MM.1S (cell line): Measurements from ENCODE around the gene OR52I2.

Experiments used
- DNase-seq: peaks from one replicate; pipeline ENCODE4 v3.0.0-alpha.2; 2015
- H2AFZ ChIP-seq: fragments of 300-600 bp; sonication (generic); 2 replicates; pipeline ENCODE4 v1.6.0; 2016; ENCODE audit warnings: antibody characterized with exemption, low read length
- H3F3A ChIP-seq: fragments of 300-600 bp; sonication (generic); 2 replicates; pipeline ENCODE4 v1.6.1; 2016; ENCODE audit warnings: mild to moderate bottlenecking, antibody characterized with exemption, low read length, moderate library complexity, mixed read lengths; ENCODE audit not compliant: insufficient read depth
- H3K27ac ChIP-seq: fragments of 300-600 bp; sonication (generic); 2 replicates; pipeline ENCODE4 v1.5.1; 2016; ENCODE audit warnings: mild to moderate bottlenecking, low read length
- H3K27me3 ChIP-seq: fragments of 300-600 bp; sonication (generic); replicated peaks from 2 replicates; pipeline ENCODE4 v1.6.0; 2016; ENCODE audit warnings: low read length; ENCODE audit not compliant: insufficient read depth
- H3K36me3 ChIP-seq: fragments of 300-600 bp; sonication (generic); replicated peaks from 2 replicates; pipeline ENCODE4 v1.6.1; 2016; ENCODE audit warnings: mild to moderate bottlenecking, low read length, mixed read lengths; ENCODE audit not compliant: insufficient read depth
- H3K4me1 ChIP-seq: fragments of 300-600 bp; sonication (generic); 2 replicates; pipeline ENCODE4 v1.6.1; 2016; ENCODE audit warnings: low read length, mixed read lengths
- H3K4me2 ChIP-seq: fragments of 300-600 bp; sonication (generic); 2 replicates; pipeline ENCODE4 v1.6.0; 2016; ENCODE audit warnings: low read depth, low read length
- H3K4me3 ChIP-seq: fragments of 300-600 bp; sonication (generic); 2 replicates; pipeline ENCODE4 v1.5.1; 2016; ENCODE audit warnings: low read length, mixed read lengths
- H3K79me2 ChIP-seq: fragments of 300-600 bp; sonication (generic); 2 replicates; pipeline ENCODE4 v1.6.1; 2016; ENCODE audit warnings: mixed run types, low read length, mixed read lengths
- H3K9ac ChIP-seq: fragments of 300-600 bp; sonication (generic); 2 replicates; pipeline ENCODE4 v1.6.1; 2016; ENCODE audit warnings: low read length, mixed read lengths
- H3K9me2 ChIP-seq: fragments of 300-600 bp; sonication (generic); replicated peaks from 2 replicates; pipeline ENCODE4 v1.6.1; 2016; ENCODE audit warnings: mild to moderate bottlenecking, low read length, mixed read lengths; ENCODE audit not compliant: insufficient read depth
- H3K9me3 ChIP-seq: fragments of 300-600 bp; sonication (generic); replicated peaks from 2 replicates; pipeline ENCODE4 v1.6.1; 2016; ENCODE audit warnings: mild to moderate bottlenecking, low read length, mixed read lengths; ENCODE audit not compliant: insufficient read depth
- H4K20me1 ChIP-seq: fragments of 300-600 bp; sonication (generic); 2 replicates; pipeline ENCODE4 v1.6.1; 2016; ENCODE audit warnings: mild to moderate bottlenecking, low read length, moderate library complexity, mixed read lengths; ENCODE audit not compliant: insufficient read depth
- CTCF ChIP-seq: fragments of 300-600 bp; sonication (generic); IDR thresholded peaks from 2 replicates; pipeline ENCODE4 v1.5.1; 2016; ENCODE audit warnings: antibody characterized with exemption, low read length, mixed read lengths
- EZH2 ChIP-seq: fragments of 300-600 bp; sonication (generic); optimal IDR thresholded peaks from 2 replicates; pipeline ENCODE3; 2017; ENCODE audit warnings: low read depth, mild to moderate bottlenecking, antibody characterized with exemption, low read length, mixed read lengths
- EZH2phosphoT487 ChIP-seq: fragments of 300-600 bp; sonication (generic); IDR thresholded peaks from 2 replicates; pipeline ENCODE4 v1.6.1; 2018; ENCODE audit warnings: antibody characterized with exemption, low read length

The OR52I2 gene

GRCh38 chr11:4543561-4543960 lies 38.0 kb upstream of the OR52I2 start:
- Histone ChIP-seq H3K36me3 (no peaks in the 10 kb centered on the region), H3K79me2 (no peaks in the 10 kb centered on the region), H3F3A (no peaks in the 10 kb centered on the region), H3K9me2 (no peaks in the 10 kb centered on the region), H3K4me3 (no peak overlapping the region), H3K27ac (no peak overlapping the region), H3K9ac (no peak overlapping the region), H2AFZ (no peak overlapping the region), H4K20me1 (no peaks in the 10 kb centered on the region), H3K4me1 (no peaks in the 10 kb centered on the region), H3K9me3 (no peaks in the 10 kb centered on the region), H3K27me3 (no peaks in the 10 kb centered on the region), H3K4me2 (no peak overlapping the region)
- no peak for DNase-seq
- TF ChIP-seq EZH2 (no peak), EZH2phosphoT487 (no peak), CTCF (no peak)

GRCh38 chr11:4544891-4545290 lies 36.7 kb upstream of the OR52I2 start, which contains the start of gene OR52M1:
OR52M1 (plus strand) TSS chr11:4545191; CDS start chr11:4545191, 0 bp downstream.
- Histone ChIP-seq H3K4me2 (no peak within 1 kb of the TSS), H3K4me1 (no peaks in the 10 kb centered on the region), H3K9ac (no peak within 1 kb of the TSS), H3K36me3 (no peaks in the 10 kb centered on the region), H4K20me1 (no peaks in the 10 kb centered on the region), H2AFZ (no peak within 1 kb of the TSS), H3K9me3 (no peaks in the 10 kb centered on the region), H3F3A (no peaks in the 10 kb centered on the region), H3K9me2 (no peaks in the 10 kb centered on the region), H3K4me3 (no peak within 1 kb of the TSS), H3K27me3 (no peaks in the 10 kb centered on the region), H3K27ac (no peak within 1 kb of the TSS), H3K79me2 (no peaks in the 10 kb centered on the region)
- DNase-seq: no peak
- TF ChIP-seq EZH2: no peak
- TF ChIP-seq CTCF: no peak
- TF ChIP-seq EZH2phosphoT487: no peak

- H3K79me2 ChIP-seq: no peaks in the 10 kb centered on the region
- no peak overlapping the region for H2AFZ ChIP-seq
- H4K20me1 ChIP-seq: no peaks in the 10 kb centered on the region
- no peaks in the 10 kb centered on the region for H3F3A ChIP-seq
- no peaks in the 10 kb centered on the region for H3K36me3 ChIP-seq
- TF ChIP-seq EZH2 (no peak), EZH2phosphoT487 (no peak), CTCF (no peak)
- H3K9me3 ChIP-seq: no peaks in the 10 kb centered on the region
- H3K9ac ChIP-seq: no peak overlapping the region
- no peaks in the 10 kb centered on the region for H3K27me3 ChIP-seq
- H3K4me1 ChIP-seq: no peaks in the 10 kb centered on the region
- no peak overlapping the region for H3K4me3 ChIP-seq
- no peak overlapping the region for H3K4me2 ChIP-seq
- no peaks in the 10 kb centered on the region for H3K9me2 ChIP-seq
- no peak overlapping the region for H3K27ac ChIP-seq
- DNase-seq: no peak
These were observed 34.7 kb upstream of the OR52I2 start for GRCh38 chr11:4546878-4547277.
